ENCODE results near the gene TIPARP. TPM values are rescaled to one million over a fixed set of nuclear protein-coding genes. Genes with fewer than 3 reads are reported as not detected.

TIPARP gene
- total RNA-seq, 1 donor from 2014 or later: 13.4 TPM

DNA sequence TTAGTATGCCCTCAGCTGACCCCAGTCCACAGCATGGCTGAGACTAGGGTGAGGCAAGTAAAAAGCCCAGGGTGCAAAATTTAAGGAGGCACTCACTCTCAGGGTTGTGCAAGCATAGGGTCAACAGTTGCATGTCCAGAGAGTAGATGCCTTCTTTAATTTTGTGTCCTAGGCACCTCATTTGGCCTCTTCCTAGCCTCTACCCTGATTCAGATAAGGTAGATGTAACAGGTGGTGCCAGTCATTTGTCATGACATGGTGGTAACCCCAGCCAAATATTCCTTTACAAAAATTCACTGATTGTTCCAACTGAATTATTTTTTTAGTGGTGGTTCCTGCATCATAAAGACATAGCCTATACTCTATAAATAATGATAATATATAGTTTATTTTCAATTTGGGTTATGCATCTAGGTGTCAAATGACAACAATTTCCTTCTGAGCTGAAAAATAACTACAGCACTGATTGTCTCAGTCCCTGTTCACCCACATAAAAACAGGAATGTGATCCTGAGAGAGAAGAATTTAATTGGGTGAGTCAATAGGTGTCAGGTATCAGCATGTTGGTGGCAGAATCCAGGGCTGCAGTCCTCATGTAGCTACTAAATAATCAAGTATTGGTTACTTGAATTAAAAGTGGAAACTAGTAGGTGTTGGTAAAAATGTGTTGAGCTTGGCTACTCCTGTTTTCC is 44.2 kb upstream of the TIPARP start:
- no peak for DNase-seq (ENCODE audit: low read depth, low spot score)
- H3K27me3 Mint-ChIP-seq (ENCODE audit: low read depth): no peaks in the 10 kb centered on the region
- no peak overlapping the region for H3K4me3 Mint-ChIP-seq
- no peak overlapping the region for H3K27ac Mint-ChIP-seq (ENCODE audit: unreplicated experiment)
- TF ChIP-seq, protein P1, sequence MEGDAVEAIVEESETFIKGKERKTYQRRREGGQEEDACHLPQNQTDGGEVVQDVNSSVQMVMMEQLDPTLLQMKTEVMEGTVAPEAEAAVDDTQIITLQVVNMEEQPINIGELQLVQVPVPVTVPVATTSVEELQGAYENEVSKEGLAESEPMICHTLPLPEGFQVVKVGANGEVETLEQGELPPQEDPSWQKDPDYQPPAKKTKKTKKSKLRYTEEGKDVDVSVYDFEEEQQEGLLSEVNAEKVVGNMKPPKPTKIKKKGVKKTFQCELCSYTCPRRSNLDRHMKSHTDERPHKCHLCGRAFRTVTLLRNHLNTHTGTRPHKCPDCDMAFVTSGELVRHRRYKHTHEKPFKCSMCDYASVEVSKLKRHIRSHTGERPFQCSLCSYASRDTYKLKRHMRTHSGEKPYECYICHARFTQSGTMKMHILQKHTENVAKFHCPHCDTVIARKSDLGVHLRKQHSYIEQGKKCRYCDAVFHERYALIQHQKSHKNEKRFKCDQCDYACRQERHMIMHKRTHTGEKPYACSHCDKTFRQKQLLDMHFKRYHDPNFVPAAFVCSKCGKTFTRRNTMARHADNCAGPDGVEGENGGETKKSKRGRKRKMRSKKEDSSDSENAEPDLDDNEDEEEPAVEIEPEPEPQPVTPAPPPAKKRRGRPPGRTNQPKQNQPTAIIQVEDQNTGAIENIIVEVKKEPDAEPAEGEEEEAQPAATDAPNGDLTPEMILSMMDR (conservative IDR thresholded peaks at IDR 0.05): no peak
- no peaks in the 10 kb centered on the region for H3K36me3 Mint-ChIP-seq (ENCODE audit: low read depth)
- no peaks in the 10 kb centered on the region for H3K4me1 Mint-ChIP-seq
- H3K9me3 Mint-ChIP-seq: no peaks in the 10 kb centered on the region

DNA sequence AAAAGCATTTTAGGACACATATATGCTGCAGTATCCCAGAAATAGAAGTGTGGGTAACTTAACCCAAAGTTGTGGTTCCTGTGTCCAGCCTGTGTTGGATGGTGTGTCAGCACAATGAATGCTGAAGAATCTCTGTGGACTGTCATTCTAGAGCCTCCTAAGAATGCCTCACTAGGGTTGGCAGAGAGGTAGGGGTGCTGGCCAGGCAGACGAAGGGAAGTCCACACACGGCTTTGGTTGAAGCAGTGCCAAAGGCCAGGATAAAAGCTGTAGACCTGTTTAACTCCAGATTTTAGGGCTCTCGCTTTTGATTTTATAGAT is 43.7 kb upstream of the TIPARP start:
- no peaks in the 10 kb centered on the region for H3K9me3 Mint-ChIP-seq
- no peak overlapping the region for H3K27ac Mint-ChIP-seq (ENCODE audit: unreplicated experiment)
- H3K27me3 Mint-ChIP-seq (ENCODE audit: low read depth): no peaks in the 10 kb centered on the region
- no peak for DNase-seq (ENCODE audit: low read depth, low spot score)
- H3K36me3 Mint-ChIP-seq (ENCODE audit: low read depth): no peaks in the 10 kb centered on the region
- no peaks in the 10 kb centered on the region for H3K4me1 Mint-ChIP-seq
- TF ChIP-seq, protein P1 (conservative IDR thresholded peaks at IDR 0.05): no peak
- no peak overlapping the region for H3K4me3 Mint-ChIP-seq

DNA sequence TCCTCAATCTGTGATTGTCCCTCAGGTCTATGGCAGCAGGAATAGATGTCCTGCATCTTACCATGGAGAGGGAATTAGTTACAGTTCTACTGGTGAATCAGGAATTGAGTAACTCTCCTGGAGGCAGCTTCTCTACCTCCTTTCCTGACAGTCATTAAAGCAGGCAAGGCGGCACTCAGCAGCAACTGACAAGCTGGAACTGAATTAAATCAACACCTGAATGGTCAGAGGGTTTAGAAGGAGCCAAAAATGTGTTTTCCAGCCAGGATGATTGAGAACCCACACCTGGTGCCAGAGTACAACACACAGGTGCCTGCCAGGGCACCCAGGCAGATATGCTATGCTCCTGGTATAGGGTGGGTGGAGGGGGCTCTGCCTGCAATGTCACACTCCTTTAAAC is 43.1 kb upstream of the TIPARP start:
- Mint-ChIP-seq H3K9me3 (no peaks in the 10 kb centered on the region), H3K27me3 (ENCODE audit: low read depth) (no peaks in the 10 kb centered on the region), H3K36me3 (ENCODE audit: low read depth) (no peaks in the 10 kb centered on the region), H3K4me3 (no peak overlapping the region), H3K4me1 (no peaks in the 10 kb centered on the region), H3K27ac (ENCODE audit: unreplicated experiment) (no peak overlapping the region)
- DNase-seq (ENCODE audit: low read depth, low spot score): no peak
- TF ChIP-seq, protein P1 (conservative IDR thresholded peaks at IDR 0.05): no peak

DNA sequence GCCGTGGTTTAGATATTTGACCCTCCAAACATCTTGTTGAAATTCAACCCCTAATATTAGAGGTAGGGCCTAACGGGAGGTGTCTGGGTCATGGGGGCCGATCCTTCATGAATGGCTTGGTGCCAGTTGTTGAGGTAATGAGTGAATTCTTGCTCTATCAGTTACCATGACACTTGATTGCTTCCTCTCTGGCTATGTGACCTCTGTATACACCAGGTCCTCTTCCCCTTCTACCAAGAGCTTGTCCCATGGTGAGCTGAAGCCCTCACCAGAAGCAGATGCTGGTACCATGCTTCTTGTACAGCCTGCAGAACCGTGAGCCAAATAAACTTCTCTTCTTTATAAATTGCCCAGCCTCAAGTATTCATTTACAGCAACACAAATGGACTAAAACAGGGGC is 41.8 kb upstream of the TIPARP start:
- H3K27ac Mint-ChIP-seq (ENCODE audit: unreplicated experiment): no peak overlapping the region
- H3K27me3 Mint-ChIP-seq (ENCODE audit: low read depth): no peaks in the 10 kb centered on the region
- TF ChIP-seq, protein P1 (conservative IDR thresholded peaks at IDR 0.05): no peak
- no peaks in the 10 kb centered on the region for H3K36me3 Mint-ChIP-seq (ENCODE audit: low read depth)
- DNase-seq (ENCODE audit: low read depth, low spot score): no peak
- no peaks in the 10 kb centered on the region for H3K4me1 Mint-ChIP-seq
- H3K9me3 Mint-ChIP-seq: no peaks in the 10 kb centered on the region
- no peak overlapping the region for H3K4me3 Mint-ChIP-seq

DNA sequence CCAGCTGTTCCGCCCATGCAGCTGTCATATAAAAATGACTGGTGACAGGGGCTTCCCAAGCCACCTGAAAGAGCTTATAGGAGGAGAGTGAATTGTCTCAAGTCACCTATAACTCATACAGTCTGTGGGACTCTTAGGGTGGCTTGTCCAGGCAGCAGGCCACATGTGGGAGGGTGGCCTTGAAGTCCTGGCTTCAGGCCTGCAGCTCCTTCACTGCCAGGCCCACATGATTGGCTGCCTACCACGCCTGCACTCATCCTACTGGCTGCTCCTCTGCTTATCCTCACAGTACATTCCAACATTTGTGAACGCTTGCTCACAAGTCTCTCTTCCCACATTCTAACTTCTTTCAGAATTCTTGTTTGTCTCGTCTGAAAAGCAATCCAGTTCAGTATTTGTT is 41.1 kb upstream of the TIPARP start:
- Mint-ChIP-seq H3K4me1 (no peaks in the 10 kb centered on the region), H3K36me3 (ENCODE audit: low read depth) (no peaks in the 10 kb centered on the region)
- TF ChIP-seq, protein P1 (conservative IDR thresholded peaks at IDR 0.05): no peak

More for the DNA sequence above, 41.1 kb upstream of the TIPARP start:
- no peak for DNase-seq (ENCODE audit: low read depth, low spot score)
- Mint-ChIP-seq H3K4me3 (no peak overlapping the region), H3K9me3 (no peaks in the 10 kb centered on the region), H3K27me3 (ENCODE audit: low read depth) (no peaks in the 10 kb centered on the region), H3K27ac (ENCODE audit: unreplicated experiment) (no peak overlapping the region)
